Thyroid gland (tissue), 4 donors: ENCODE data around the gene ANO1.

Experiments used
- CTCF ChIP-seq, 6 experiments: fragments of 200-600 bp in 3 of 6; fragments of 450-650 bp in 3 of 6; sonication (generic) in 3 of 6; IDR thresholded peaks; one replicate each; pipeline ENCODE4 v1.5.1; 2016 to 2019; ENCODE audit warnings: antibody characterized with exemption in 6 of 6, mild to moderate bottlenecking in 2 of 6, inconsistent platforms in 1 of 6, moderate library complexity in 1 of 6
- POLR2A ChIP-seq, 2 donors: fragments of 450-650 bp; IDR thresholded peaks; one replicate each; pipeline ENCODE4 v1.6.1; 2017; ENCODE audit warnings: antibody characterized with exemption in 2 of 2, mild to moderate bottlenecking in 2 of 2, moderate library complexity in 1 of 2

GRCh38 chr11:70107756-70108155, 29.6 kb downstream of the ANO1 start:
- no peak for TF ChIP-seq CTCF (IDR thresholded peaks at IDR 0.05)
- no peak for TF ChIP-seq POLR2A (IDR thresholded peaks at IDR 0.05)
